AG08396 (cell line): ENCODE data around the gene GPR45.
A peak's percentile ranks its signal among the peaks of the same experiment; 100 is the strongest.

Source experiments
- DNase-seq: peaks from one replicate; pipeline ENCODE4 v3.0.0; 2012; ENCODE audit warnings: low spot score, mixed read lengths

GPR45 gene

GRCh38 chr2:105254531-105255210 is 13.1 kb downstream of the GPR45 start:
- DNase-seq: no peak

GRCh38 chr2:105255979-105256378 is 14.4 kb downstream of the GPR45 start:
- DNase-seq: no peak

- no peak for DNase-seq
Observed at GRCh38 chr2:105256431-105257047, 15.0 kb downstream of the GPR45 start.

GRCh38 chr2:105257981-105258380 is 16.4 kb downstream of the GPR45 start:
- no peak for DNase-seq

GRCh38 chr2:105258835-105259350 is 17.4 kb downstream of the GPR45 start:
- no peak for DNase-seq

- peak; percentile 89 for DNase-seq
Observed at GRCh38 chr2:105261061-105261460, 19.5 kb downstream of the GPR45 start.

GRCh38 chr2:105262651-105263091 is 21.1 kb downstream of the GPR45 start:
- no peak for DNase-seq

- DNase-seq: no peak
Observed at GRCh38 chr2:105269426-105269825, 27.9 kb downstream of the GPR45 start.

- no peak for DNase-seq
Observed at GRCh38 chr2:105271393-105272045, 30.0 kb downstream of the GPR45 start.

- no peak for DNase-seq
Observed at GRCh38 chr2:105272176-105272575, 30.6 kb downstream of the GPR45 start.

GRCh38 chr2:105274046-105274445 is 32.5 kb downstream of the GPR45 start:
- DNase-seq: no peak

- no peak for DNase-seq
Observed at GRCh38 chr2:105278654-105279053, 37.1 kb downstream of the GPR45 start.

- no peak for DNase-seq
Observed at GRCh38 chr2:105279126-105279525, 37.6 kb downstream of the GPR45 start.

- DNase-seq: no peak
Observed at GRCh38 chr2:105280281-105280680, 38.7 kb downstream of the GPR45 start.

- DNase-seq: no peak
Observed at GRCh38 chr2:105283532-105283931, 42.0 kb downstream of the GPR45 start.

GRCh38 chr2:105287692-105288091 is 46.1 kb downstream of the GPR45 start:
- no peak for DNase-seq

GRCh38 chr2:105288133-105288532 is 46.6 kb downstream of the GPR45 start:
- DNase-seq: no peak

- DNase-seq: no peak
Observed at GRCh38 chr2:105290981-105291660, 49.6 kb downstream of the GPR45 start.

- DNase-seq: no peak
Observed at GRCh38 chr2:105291981-105292380, 50.4 kb downstream of the GPR45 start.
